ENCODE data around the gene MRPL47. TPM values are rescaled to one million over a fixed set of nuclear protein-coding genes. Genes with fewer than 3 reads are reported as not detected.

The MRPL47 gene
- total RNA-seq, 1 experiment from 2014 or later, result 56.1 TPM

- peaks cover 35% of the 10 kb centered on the region for H3K36me3 ChIP-seq (ENCODE audit: low read depth)
- H2AFZ ChIP-seq, result no peak overlapping the region
- H3K9me2 ChIP-seq (ENCODE audit: insufficient read depth), result no peaks in the 10 kb centered on the region
- ChIA-PET CTCF (no interaction called here), POLR2A (ENCODE audit: unreplicated experiment) (no interaction called here)
- H3K27me3 ChIP-seq (ENCODE audit: insufficient read depth, low read depth), result no peaks in the 10 kb centered on the region
- no peak for DNase-seq
- intact Hi-C loops (cut with micrococcal nuclease; ENCODE audit: unreplicated experiment), result no loop called here
- H3K4me2 ChIP-seq, result no peak overlapping the region
- no peak overlapping the region for H3K27ac ChIP-seq
- H3K9me3 ChIP-seq (ENCODE audit: insufficient read depth, low read depth), result no peaks in the 10 kb centered on the region
- no peaks in the 10 kb centered on the region for H3K79me2 ChIP-seq (ENCODE audit: low read depth)
- no peaks in the 10 kb centered on the region for H3K4me1 ChIP-seq (replicated peaks; ENCODE audit: insufficient read depth)
- BruUV-seq (replicated peaks), result no TSS peak
- no peaks in the 10 kb centered on the region; the same call in 1 of the 2 replicates for H4K20me1 ChIP-seq (ENCODE audit: insufficient read depth)
- H3F3A ChIP-seq (ENCODE audit: insufficient read depth, low read depth), result peaks cover 21% of the 10 kb centered on the region; the same call in 1 of the 2 replicates
- H3K4me3 ChIP-seq, result no peak overlapping the region
- TF ChIP-seq CTCF (conservative IDR thresholded peaks at IDR 0.05), result no peak
- no peak for TF ChIP-seq EZH2 (IDR thresholded peaks at IDR 0.05; ENCODE audit: low read depth)
Measured at GRCh38 chr3:179624451-179624850, 20.0 kb upstream of the MRPL47 start.

GRCh38 chr3:179622023-179622422 is 17.6 kb upstream of the MRPL47 start:
- no peak for DNase-seq
- no peak for TF ChIP-seq EZH2 (IDR thresholded peaks at IDR 0.05; ENCODE audit: low read depth)
- TF ChIP-seq CTCF (conservative IDR thresholded peaks at IDR 0.05), result no peak
- no peaks in the 10 kb centered on the region for H3K9me2 ChIP-seq (ENCODE audit: insufficient read depth)
- H3K27me3 ChIP-seq (ENCODE audit: insufficient read depth, low read depth), result no peaks in the 10 kb centered on the region
- peaks cover 52% of the 10 kb centered on the region for H3K36me3 ChIP-seq (ENCODE audit: low read depth)
- H3K4me2 ChIP-seq, result no peak overlapping the region
- CTCF ChIA-PET, result no interaction called here
- BruUV-seq (replicated peaks), result no TSS peak
- POLR2A ChIA-PET (ENCODE audit: unreplicated experiment), result interaction anchor here (0.5 to 0.7 kb wide), 2 partner anchors 13 to 22 kb away, joined by 5 to 15 read pairs; no protein-coding TSS in a partner anchor
- no peaks in the 10 kb centered on the region for H3K79me2 ChIP-seq (ENCODE audit: low read depth)
- no peaks in the 10 kb centered on the region; the same call in 1 of the 2 replicates for H4K20me1 ChIP-seq (ENCODE audit: insufficient read depth)
- no peaks in the 10 kb centered on the region for H3K4me1 ChIP-seq (replicated peaks; ENCODE audit: insufficient read depth)
- H3K9me3 ChIP-seq (ENCODE audit: insufficient read depth, low read depth), result no peaks in the 10 kb centered on the region
- no peak overlapping the region for H3K4me3 ChIP-seq
- no peak overlapping the region for H2AFZ ChIP-seq
- intact Hi-C loops (cut with micrococcal nuclease; ENCODE audit: unreplicated experiment), result no loop called here
- H3F3A ChIP-seq (ENCODE audit: insufficient read depth, low read depth), result peaks cover 21% of the 10 kb centered on the region; the same call in 1 of the 2 replicates
- H3K27ac ChIP-seq, result no peak overlapping the region

GRCh38 chr3:179615458-179616173 is 11.2 kb upstream of the MRPL47 start:
- Histone ChIP-seq H3K9me2 (ENCODE audit: insufficient read depth) (no peaks in the 10 kb centered on the region), H3K79me2 (ENCODE audit: low read depth) (no peaks in the 10 kb centered on the region), H3K36me3 (ENCODE audit: low read depth) (peaks cover 21% of the 10 kb centered on the region), H3K4me3 (no peak overlapping the region), H2AFZ (no peak overlapping the region), H3K4me2 (no peak overlapping the region), H4K20me1 (ENCODE audit: insufficient read depth) (no peaks in the 10 kb centered on the region), H3K27me3 (ENCODE audit: insufficient read depth, low read depth) (no peaks in the 10 kb centered on the region), H3F3A (ENCODE audit: insufficient read depth, low read depth) (no peaks in the 10 kb centered on the region), H3K9me3 (ENCODE audit: insufficient read depth, low read depth) (no peaks in the 10 kb centered on the region), H3K4me1 (replicated peaks; ENCODE audit: insufficient read depth) (no peaks in the 10 kb centered on the region), H3K27ac (no peak overlapping the region)
- POLR2A ChIA-PET (ENCODE audit: unreplicated experiment), result no interaction called here
- intact Hi-C loops (cut with micrococcal nuclease; ENCODE audit: unreplicated experiment), result no loop called here
- TF ChIP-seq EZH2 (IDR thresholded peaks at IDR 0.05; ENCODE audit: low read depth), result no peak
- TF ChIP-seq CTCF (conservative IDR thresholded peaks at IDR 0.05), result no peak
- CTCF ChIA-PET, result interaction anchor here (0.6 kb wide), 1 partner anchor 399 kb away, joined by 4 read pairs; no protein-coding TSS in a partner anchor
- BruUV-seq (replicated peaks), result no TSS peak
- DNase-seq, result no peak
